Neural cell (in vitro differentiated cells): ENCODE measurements around the gene CDCP1. TPM values are rescaled to one million over a fixed set of nuclear protein-coding genes. Genes with fewer than 3 reads are reported as not detected.

Source experiments
- H2AFZ ChIP-seq: fragments of 200-600, 300-800 bp; sonication (generic), shearing (Covaris generic); 2 replicates; pipeline ENCODE4 v1.6.0; 2014; ENCODE audit warnings: low read depth, mild to moderate bottlenecking, antibody characterized with exemption, low read length, moderate library complexity
- H3F3A ChIP-seq: fragments of 200-600 bp; shearing (Covaris generic); 2 replicates; pipeline ENCODE4 v1.6.1; 2016; ENCODE audit warnings: mild to moderate bottlenecking, moderate library complexity, mixed read lengths, antibody characterized with exemption, low read length; ENCODE audit not compliant: insufficient read depth, poor library complexity, severe bottlenecking
- H3K27ac ChIP-seq: fragments of 200-600, 300-800 bp; sonication (generic), shearing (Covaris generic); 2 replicates; pipeline ENCODE4 v1.5.1; 2014; ENCODE audit warnings: mild to moderate bottlenecking, low read length, moderate library complexity
- H3K27me3 ChIP-seq: fragments of 300-800, 200-600 bp; sonication (generic), shearing (Covaris generic); 2 replicates; pipeline ENCODE4 v1.6.0; 2014; ENCODE audit warnings: mild to moderate bottlenecking, low read depth, low read length, moderate library complexity; ENCODE audit not compliant: insufficient read depth
- H3K36me3 ChIP-seq: fragments of 300-800, 200-600 bp; sonication (generic), shearing (Covaris generic); 2 replicates; pipeline ENCODE4 v1.5.1; 2014; ENCODE audit warnings: mild to moderate bottlenecking, antibody characterized with exemption, low read length, moderate library complexity; ENCODE audit not compliant: insufficient read depth
- H3K4me2 ChIP-seq: fragments of 300-800, 200-600 bp; sonication (generic), shearing (Covaris generic); 2 replicates; pipeline ENCODE4 v1.6.0; 2014; ENCODE audit warnings: mild to moderate bottlenecking, low read length
- H3K4me3 ChIP-seq: fragments of 300-800, 200-600 bp; sonication (generic), shearing (Covaris generic); 2 replicates; pipeline ENCODE4 v1.5.1; 2014; ENCODE audit warnings: mild to moderate bottlenecking, low read length, moderate library complexity
- H3K79me2 ChIP-seq: fragments of 200-600 bp; shearing (Covaris generic); replicated peaks from 2 replicates; pipeline ENCODE4 v1.6.0; 2014; ENCODE audit warnings: mild to moderate bottlenecking, low read length, moderate library complexity; ENCODE audit not compliant: insufficient read depth
- H3K9ac ChIP-seq: fragments of 300-800, 200-600 bp; sonication (generic), shearing (Covaris generic); 2 replicates; pipeline ENCODE4 v1.6.1; 2016; ENCODE audit warnings: mild to moderate bottlenecking, low read length, mixed read lengths
- H3K9me2 ChIP-seq: fragments of 200-600 bp; shearing (Covaris generic); 2 replicates; pipeline ENCODE4 v1.6.1; 2016; ENCODE audit warnings: mild to moderate bottlenecking, low read length, mixed read lengths; ENCODE audit not compliant: insufficient read depth
- H3K9me3 ChIP-seq: fragments of 200-600, 300-800 bp; sonication (generic), shearing (Covaris generic); 2 replicates; pipeline ENCODE4 v1.6.1; 2016; ENCODE audit warnings: mild to moderate bottlenecking, mixed run types, low read length, moderate library complexity, mixed read lengths
- H4K20me1 ChIP-seq: fragments of 200-600 bp; shearing (Covaris generic); 2 replicates; pipeline ENCODE4 v1.6.1; 2016; ENCODE audit warnings: mild to moderate bottlenecking, mixed run types; ENCODE audit not compliant: insufficient read depth
- CTCF ChIP-seq: fragments of 450-650 bp; IDR thresholded peaks from 2 replicates; pipeline ENCODE4 v1.5.1; 2014; ENCODE audit warnings: antibody characterized with exemption, mild to moderate bottlenecking, moderate library complexity; ENCODE audit not compliant: poor library complexity, severe bottlenecking
- EP300 ChIP-seq: fragments of 450-650 bp; conservative IDR thresholded peaks from 2 replicates; pipeline ENCODE4 v1.6.1; 2014; ENCODE audit warnings: antibody characterized with exemption, mild to moderate bottlenecking, moderate library complexity; ENCODE audit not compliant: poor library complexity, severe bottlenecking
- EZH2 ChIP-seq: fragments of 200-600, 300-800 bp; shearing (Covaris generic), sonication (generic); IDR thresholded peaks from 2 replicates; pipeline ENCODE4 v1.6.1; 2014; ENCODE audit warnings: antibody characterized with exemption, low read length, borderline replicate concordance, mild to moderate bottlenecking; ENCODE audit not compliant: insufficient read depth, poor library complexity, severe bottlenecking
- MXI1 ChIP-seq: fragments of 450-650 bp; conservative IDR thresholded peaks from 2 replicates; pipeline ENCODE4 v1.6.1; 2014; ENCODE audit warnings: antibody characterized with exemption, mild to moderate bottlenecking; ENCODE audit not compliant: poor library complexity, severe bottlenecking
- POLR2AphosphoS5 ChIP-seq: IDR thresholded peaks from 2 replicates; pipeline ENCODE4 v1.6.1; 2012
- RAD21 ChIP-seq: fragments of 450-650 bp; conservative IDR thresholded peaks from 2 replicates; pipeline ENCODE4 v1.6.1; 2014; ENCODE audit warnings: antibody characterized with exemption, mild to moderate bottlenecking, moderate library complexity
- SMC3 ChIP-seq: fragments of 450-650 bp; conservative IDR thresholded peaks from 2 replicates; pipeline ENCODE4 v1.6.1; 2014; ENCODE audit warnings: antibody characterized with exemption, mild to moderate bottlenecking, moderate library complexity; ENCODE audit not compliant: poor library complexity
- TAF1 ChIP-seq: IDR thresholded peaks from 2 replicates; pipeline ENCODE4 v1.6.1; 2012; ENCODE audit warnings: low read depth
- polyA plus RNA-seq: library from polyadenylated mRNA; depleted of rRNA; stranded (reverse); fragments of >200 nt; gene quantifications from 2 replicates; pipeline ENCODE4 v1.2.3, GENCODE V29; 2014
- TF ChIP-seq, protein P1 (sequence below): IDR thresholded peaks from 2 replicates; pipeline ENCODE4 v1.6.1; 2012; ENCODE audit warnings: borderline replicate concordance

The CDCP1 gene
- polyA plus RNA-seq, 1 donor from 2014 or later = not detected

DNA sequence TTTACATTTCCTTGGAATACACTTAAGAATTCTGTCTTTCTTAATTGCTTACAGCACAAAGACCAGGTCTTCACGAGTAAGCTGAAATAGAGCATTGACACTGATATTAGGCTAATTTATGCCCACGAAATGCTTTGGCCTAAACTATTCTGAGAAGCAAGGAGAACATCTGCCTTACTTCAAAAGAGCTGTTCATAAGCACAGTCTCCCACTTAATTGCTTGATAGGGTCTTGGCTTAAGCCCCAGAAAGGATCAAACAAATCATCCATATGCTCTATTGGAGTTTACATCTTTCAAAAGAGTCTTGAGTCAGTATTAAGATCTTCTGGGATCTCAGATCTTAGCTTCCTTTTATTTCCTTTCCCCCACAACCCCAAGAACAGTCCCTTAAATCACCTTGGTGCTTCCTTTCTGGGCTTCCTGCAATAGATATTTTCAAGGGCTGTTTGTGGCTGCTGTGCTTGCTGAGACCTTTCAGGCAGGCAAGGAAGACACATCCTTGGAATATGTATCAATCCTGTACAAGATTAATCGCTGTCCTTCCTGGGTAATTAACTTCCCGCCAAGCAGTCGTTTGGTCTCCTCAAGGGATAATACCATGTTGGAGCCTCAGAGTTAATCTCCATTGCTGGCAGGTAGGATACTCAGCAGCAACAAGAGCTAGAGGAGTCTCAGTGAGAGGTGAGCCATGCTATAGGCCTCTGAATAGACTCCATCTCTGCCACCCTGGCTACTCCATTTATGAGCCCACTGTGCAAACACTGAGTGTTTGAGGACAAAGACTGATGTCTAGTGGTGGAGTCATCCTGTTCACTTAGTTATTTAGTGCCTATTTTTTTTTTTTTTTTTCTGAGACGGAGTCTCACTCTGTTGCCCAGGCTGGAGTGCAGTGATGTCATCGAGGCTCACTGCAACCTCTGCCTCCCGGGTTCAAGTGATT, 42.8 kb upstream of the CDCP1 start:
- no peak overlapping the region for H3K9ac ChIP-seq
- H3K36me3 ChIP-seq = no peaks in the 10 kb centered on the region
- TF ChIP-seq POLR2AphosphoS5 = no peak
- TF ChIP-seq TAF1 = no peak
- no peak for TF ChIP-seq EP300
- TF ChIP-seq CTCF = no peak
- TF ChIP-seq EZH2 = no peak
- TF ChIP-seq SMC3 = no peak
- TF ChIP-seq, protein P1, sequence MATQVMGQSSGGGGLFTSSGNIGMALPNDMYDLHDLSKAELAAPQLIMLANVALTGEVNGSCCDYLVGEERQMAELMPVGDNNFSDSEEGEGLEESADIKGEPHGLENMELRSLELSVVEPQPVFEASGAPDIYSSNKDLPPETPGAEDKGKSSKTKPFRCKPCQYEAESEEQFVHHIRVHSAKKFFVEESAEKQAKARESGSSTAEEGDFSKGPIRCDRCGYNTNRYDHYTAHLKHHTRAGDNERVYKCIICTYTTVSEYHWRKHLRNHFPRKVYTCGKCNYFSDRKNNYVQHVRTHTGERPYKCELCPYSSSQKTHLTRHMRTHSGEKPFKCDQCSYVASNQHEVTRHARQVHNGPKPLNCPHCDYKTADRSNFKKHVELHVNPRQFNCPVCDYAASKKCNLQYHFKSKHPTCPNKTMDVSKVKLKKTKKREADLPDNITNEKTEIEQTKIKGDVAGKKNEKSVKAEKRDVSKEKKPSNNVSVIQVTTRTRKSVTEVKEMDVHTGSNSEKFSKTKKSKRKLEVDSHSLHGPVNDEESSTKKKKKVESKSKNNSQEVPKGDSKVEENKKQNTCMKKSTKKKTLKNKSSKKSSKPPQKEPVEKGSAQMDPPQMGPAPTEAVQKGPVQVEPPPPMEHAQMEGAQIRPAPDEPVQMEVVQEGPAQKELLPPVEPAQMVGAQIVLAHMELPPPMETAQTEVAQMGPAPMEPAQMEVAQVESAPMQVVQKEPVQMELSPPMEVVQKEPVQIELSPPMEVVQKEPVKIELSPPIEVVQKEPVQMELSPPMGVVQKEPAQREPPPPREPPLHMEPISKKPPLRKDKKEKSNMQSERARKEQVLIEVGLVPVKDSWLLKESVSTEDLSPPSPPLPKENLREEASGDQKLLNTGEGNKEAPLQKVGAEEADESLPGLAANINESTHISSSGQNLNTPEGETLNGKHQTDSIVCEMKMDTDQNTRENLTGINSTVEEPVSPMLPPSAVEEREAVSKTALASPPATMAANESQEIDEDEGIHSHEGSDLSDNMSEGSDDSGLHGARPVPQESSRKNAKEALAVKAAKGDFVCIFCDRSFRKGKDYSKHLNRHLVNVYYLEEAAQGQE = no peak
- no peak for TF ChIP-seq RAD21
- TF ChIP-seq MXI1 = no peak
- no peak overlapping the region for H3K4me2 ChIP-seq
- no peak overlapping the region for H2AFZ ChIP-seq
- no peak overlapping the region for H3K4me3 ChIP-seq
- no peaks in the 10 kb centered on the region for H3K27me3 ChIP-seq
- H3K27ac ChIP-seq = no peak overlapping the region
- no peaks in the 10 kb centered on the region for H3K9me3 ChIP-seq
- H4K20me1 ChIP-seq = no peaks in the 10 kb centered on the region
- H3K9me2 ChIP-seq = no peaks in the 10 kb centered on the region
- no peaks in the 10 kb centered on the region for H3F3A ChIP-seq
- no peaks in the 10 kb centered on the region for H3K79me2 ChIP-seq

DNA sequence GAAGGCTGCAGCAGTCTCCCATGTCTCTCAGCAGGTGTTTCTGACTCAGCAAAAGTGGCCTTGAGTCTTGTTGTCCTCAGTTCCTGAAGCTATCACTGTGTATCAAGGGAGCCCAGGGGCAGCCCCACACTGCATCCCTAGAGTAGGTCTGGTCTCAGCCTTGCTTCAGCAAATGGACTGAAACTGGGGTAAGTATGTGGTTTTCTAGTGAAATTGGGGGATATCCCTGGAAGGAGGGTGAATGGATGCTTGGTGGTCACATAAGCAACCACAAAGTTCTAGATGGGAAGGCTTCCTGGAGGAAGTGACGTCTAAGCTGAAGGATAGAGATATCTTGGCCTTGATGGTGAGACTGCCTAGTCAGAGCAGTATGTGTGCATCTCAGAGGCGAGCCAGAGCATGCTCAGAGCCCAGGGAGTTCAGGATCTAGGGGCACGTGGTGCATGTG, 41.5 kb upstream of the CDCP1 start:
- Histone ChIP-seq H3K4me3 (no peak overlapping the region), H3K27ac (no peak overlapping the region), H3K36me3 (no peaks in the 10 kb centered on the region), H2AFZ (no peak overlapping the region), H3F3A (no peaks in the 10 kb centered on the region), H3K9me3 (no peaks in the 10 kb centered on the region), H4K20me1 (no peaks in the 10 kb centered on the region), H3K79me2 (no peaks in the 10 kb centered on the region), H3K9ac (no peak overlapping the region), H3K9me2 (no peaks in the 10 kb centered on the region), H3K4me2 (no peak overlapping the region), H3K27me3 (no peaks in the 10 kb centered on the region)
- no peak for TF ChIP-seq TAF1
- TF ChIP-seq, protein P1 = no peak
- TF ChIP-seq MXI1 = no peak
- TF ChIP-seq CTCF = no peak
- no peak for TF ChIP-seq EZH2
- TF ChIP-seq POLR2AphosphoS5 = no peak
- TF ChIP-seq EP300 = no peak
